IMR-90 (cell line): ENCODE measurements around the gene THBS4. TPM values are rescaled to one million over a fixed set of nuclear protein-coding genes. Genes with fewer than 3 reads are reported as not detected.
"Not testable (repeated sequence)": the region's sequence is repeated elsewhere in the genome, so short reads cannot be mapped to it uniquely, and the experiment has no call there.

Experiments used
- ATAC-seq: fragments of 200-7000 bp; cut with Tn5 transposase; 2 replicates; pipeline ENCODE4 v1.9.1; 2020; ENCODE audit warnings: low read depth, mild to moderate bottlenecking, moderate library complexity
- BruUV-seq: library from RNA; stranded (reverse); fragments of 400-500 nt; replicated peaks from 2 replicates; lab custom pipeline; 2021; lab: Mats Ljungman, UMichigan
- CTCF ChIA-PET: fragments of 300-600 bp; formaldehyde crosslinking; extraction: SDS; loops from one replicate; lab custom pipeline; 2021; ENCODE audit warnings: antibody characterized with exemption; lab: Yijun Ruan, JAX
- POLR2A ChIA-PET: fragments of 300-600 bp; sonication (Branson Sonifier 250); formaldehyde crosslinking; loops from one replicate; lab custom pipeline; 2022; ENCODE audit warnings: antibody characterized with exemption; ENCODE audit not compliant: unreplicated experiment; lab: Charles Lee
- DNase-seq: peaks from one replicate; pipeline ENCODE4 v3.0.0; 2013
- H2AFZ ChIP-seq: replicated peaks from 2 replicates; pipeline ENCODE3; 2013; ENCODE audit warnings: low read length, mild to moderate bottlenecking; ENCODE audit not compliant: poor library complexity
- H2AK5ac ChIP-seq: 2 replicates; pipeline ENCODE4 v1.6.1; 2013; ENCODE audit warnings: low read depth, low read length, inconsistent platforms
- H2AK9ac ChIP-seq: replicated peaks from 2 replicates; pipeline ENCODE3; 2013; ENCODE audit warnings: mild to moderate bottlenecking, low read depth, low read length, moderate library complexity; ENCODE audit not compliant: poor library complexity
- H2BK120ac ChIP-seq: 2 replicates; pipeline ENCODE4 v1.6.1; 2013; ENCODE audit warnings: low read depth, low read length, inconsistent platforms
- H2BK15ac ChIP-seq: 3 replicates; pipeline ENCODE4 v1.6.1; 2013; ENCODE audit warnings: low read depth, low read length, inconsistent platforms
- H2BK20ac ChIP-seq: 2 replicates; pipeline ENCODE4 v1.6.1; 2013; ENCODE audit warnings: low read depth, mild to moderate bottlenecking, inconsistent platforms, low read length, moderate library complexity
- H2BK5ac ChIP-seq: 2 replicates; pipeline ENCODE4 v1.6.1; 2013; ENCODE audit warnings: mild to moderate bottlenecking, low read depth, low read length, inconsistent platforms; ENCODE audit not compliant: poor library complexity, severe bottlenecking
- H3K14ac ChIP-seq: replicated peaks from 2 replicates; pipeline ENCODE4 v1.6.1; 2013; ENCODE audit warnings: low read depth, low read length, inconsistent platforms
- H3K18ac ChIP-seq: 2 replicates; pipeline ENCODE4 v1.6.1; 2013; ENCODE audit warnings: low read depth, low read length, control low read depth
- H3K23ac ChIP-seq: 2 replicates; pipeline ENCODE4 v1.6.1; 2013; ENCODE audit warnings: low read depth, low read length, inconsistent platforms
- H3K27ac ChIP-seq: 2 replicates; pipeline ENCODE4 v1.5.1; 2013; ENCODE audit warnings: mild to moderate bottlenecking, control low read depth, low read length; ENCODE audit not compliant: insufficient read depth
- H3K27me3 ChIP-seq: 2 replicates; pipeline ENCODE4 v1.6.1; 2013; ENCODE audit warnings: low read length; ENCODE audit not compliant: control insufficient read depth, insufficient read depth
- H3K36me3 ChIP-seq: 2 replicates; pipeline ENCODE4 v1.6.1; 2013; ENCODE audit warnings: low read length, mixed read lengths; ENCODE audit not compliant: control insufficient read depth, insufficient read depth
- H3K4ac ChIP-seq: 2 replicates; pipeline ENCODE4 v1.6.1; 2013; ENCODE audit warnings: low read depth, low read length, inconsistent platforms
- H3K4me1 ChIP-seq: 2 replicates; pipeline ENCODE4 v1.6.1; 2013; ENCODE audit warnings: low read length, mixed read lengths; ENCODE audit not compliant: control insufficient read depth, insufficient read depth
- H3K4me2 ChIP-seq: 2 replicates; pipeline ENCODE4 v1.6.1; 2013; ENCODE audit warnings: low read depth, mild to moderate bottlenecking, control low read depth, low read length, moderate library complexity
- H3K4me3 ChIP-seq: 2 replicates; pipeline ENCODE4 v1.5.1; 2013; ENCODE audit warnings: low read depth, mild to moderate bottlenecking, control low read depth, low read length, moderate library complexity; ENCODE audit not compliant: insufficient read depth
- H3K56ac ChIP-seq: 2 replicates; pipeline ENCODE4 v1.6.1; 2013; ENCODE audit warnings: low read length, inconsistent platforms; ENCODE audit not compliant: insufficient read depth; ENCODE audit errors: extremely low read depth
- H3K79me1 ChIP-seq, 2 experiments: 2 replicates each; pipeline ENCODE4 v1.6.1; 2013; ENCODE audit warnings: low read length in 2 of 2, inconsistent platforms in 1 of 2, low read depth in 1 of 2
- H3K9ac ChIP-seq: 2 replicates; pipeline ENCODE4 v1.6.1; 2013; ENCODE audit warnings: low read depth, low read length, control low read depth
- H3K9me1 ChIP-seq: 2 replicates; pipeline ENCODE4 v1.6.1; 2013; ENCODE audit warnings: low read length, inconsistent platforms; ENCODE audit not compliant: insufficient read depth
- H3K9me3 ChIP-seq: 2 replicates; pipeline ENCODE4 v1.6.1; 2013; ENCODE audit warnings: low read length; ENCODE audit not compliant: control insufficient read depth, insufficient read depth
- H4K20me1 ChIP-seq: 2 replicates; pipeline ENCODE4 v1.6.1; 2013; ENCODE audit warnings: low read length, inconsistent platforms; ENCODE audit not compliant: insufficient read depth
- H4K5ac ChIP-seq: 2 replicates; pipeline ENCODE4 v1.6.1; 2013; ENCODE audit warnings: mild to moderate bottlenecking, low read depth, low read length, control low read depth
- H4K8ac ChIP-seq, 2 experiments: 2 replicates each; pipeline ENCODE4 v1.6.1; 2013; ENCODE audit warnings: low read depth in 2 of 2, low read length in 2 of 2, control low read depth in 1 of 2, inconsistent platforms in 1 of 2
- H4K91ac ChIP-seq: 2 replicates; pipeline ENCODE4 v1.6.1; 2013; ENCODE audit warnings: low read depth, low read length, inconsistent platforms; ENCODE audit not compliant: insufficient read depth
- FOS ChIP-seq: fragments of 150-350 bp; IDR thresholded peaks from 2 replicates; pipeline ENCODE4 v1.6.1; 2016; ENCODE audit warnings: low read depth, low read length
- NFE2L2 ChIP-seq: fragments of 150-350 bp; IDR thresholded peaks from 2 replicates; pipeline ENCODE4 v1.6.1; 2016; ENCODE audit warnings: low read depth, mild to moderate bottlenecking, low read length
- RAD21 ChIP-seq: IDR thresholded peaks from 2 replicates; pipeline ENCODE4 v1.6.1; 2012; ENCODE audit warnings: low read length, improper control_type of control experiment
- RCOR1 ChIP-seq: IDR thresholded peaks from 2 replicates; pipeline ENCODE4 v1.6.1; 2012; ENCODE audit warnings: mild to moderate bottlenecking, low read length, improper control_type of control experiment; ENCODE audit not compliant: insufficient replicate concordance
- RFX5 ChIP-seq: IDR thresholded peaks from 2 replicates; pipeline ENCODE4 v1.8.0; 2012; ENCODE audit warnings: low read depth, mild to moderate bottlenecking, low read length, moderate library complexity
- WGBS, 2 experiments: methylation state at CpG; one replicate each; pipeline versions ENCODE4 v1.1.5 to v1.1.7; 2013; ENCODE audit warnings: missing lambda C conversion rate in 2 of 2; ENCODE audit not compliant: insufficient read length in 1 of 2; ENCODE audit errors: extremely low coverage in 2 of 2; 5-methylcytosine and 5-hydroxymethylcytosine counted together
- dilution Hi-C: fragments of 300-500 bp; cut with HindIII; formaldehyde crosslinking; loops from one replicate; pipeline ENCODE4 v1.14.3; 2018; ENCODE audit warnings: low sequenced_read_pairs; ENCODE audit not compliant: unreplicated experiment
- in situ Hi-C: fragments of 300-500 bp; cut with MboI; formaldehyde crosslinking; loops from 3 replicates; pipeline ENCODE4 v1.14.3; 2019; ENCODE audit warnings: low sequenced_read_pairs, inconsistent platforms, mixed read lengths
- intact Hi-C: fragments of 100-400 bp; cut with micrococcal nuclease; formaldehyde crosslinking; loops from 2 replicates; pipeline ENCODE4 v1.10.0; 2022
- polyA plus RNA-seq, 3 experiments: library from polyadenylated mRNA; depleted of rRNA; stranded (reverse); fragments of >200 nt; gene quantifications; 2 replicates each; pipeline ENCODE4 v1.2.3, GENCODE V29; 2012; ENCODE audit warnings: low replicate concordance in 1 of 3
- total RNA-seq: library from RNA; depleted of rRNA; stranded (reverse); fragments of >200 nt; gene quantifications from 2 replicates; pipeline ENCODE4 v1.2.3, GENCODE V29; 2012

THBS4 gene
- total and polyA plus RNA-seq, 2 of the 4 experiments (the other 2 are of a cell fraction), result 0.90 to 0.92 TPM

- H3K4ac ChIP-seq, result no peak overlapping the region
- H2BK15ac ChIP-seq, result no peak overlapping the region
- no peak overlapping the region for H3K23ac ChIP-seq
- H3K27ac ChIP-seq, result no peak overlapping the region
- no peak overlapping the region for H3K9ac ChIP-seq
- H2AK5ac ChIP-seq, result no peak overlapping the region
- no peaks in the 10 kb centered on the region for H3K9me1 ChIP-seq
- no peak overlapping the region for H3K4me2 ChIP-seq
- H3K79me1 ChIP-seq, result no peaks in the 10 kb centered on the region
- DNase-seq (no peak), ATAC-seq (peak; percentile 29; the same call in 1 of the 2 replicates)
- intact Hi-C loops (no loop called here), dilution Hi-C loops (no loop called here), in situ Hi-C loops (no loop called here)
- H2BK120ac ChIP-seq, result no peak overlapping the region
- no peaks in the 10 kb centered on the region for H3K36me3 ChIP-seq
- peaks cover 15% of the 10 kb centered on the region for H3K27me3 ChIP-seq
- H2AK9ac ChIP-seq, result no peak overlapping the region
- POLR2A ChIA-PET, result no interaction called here
- no peak overlapping the region for H3K14ac ChIP-seq
- no peak overlapping the region for H4K8ac ChIP-seq
- no peak overlapping the region for H3K4me3 ChIP-seq
- no peak overlapping the region for H4K91ac ChIP-seq
- no peak overlapping the region for H4K5ac ChIP-seq
- H2BK5ac ChIP-seq, result no peak overlapping the region
- no peaks in the 10 kb centered on the region for H4K20me1 ChIP-seq
- CTCF ChIA-PET, result no interaction called here
- no peak overlapping the region for H3K56ac ChIP-seq
- no peak overlapping the region for H2AFZ ChIP-seq
- H3K9me3 ChIP-seq, result no peaks in the 10 kb centered on the region
- WGBS, 2 experiments, result 50% methylated on average over 2 of the region's 9 CpGs; no CpG with 5 or more reads in 1 of the 2 experiments
- no peak overlapping the region for H2BK20ac ChIP-seq
- no TSS peak for BruUV-seq
- H3K18ac ChIP-seq, result no peak overlapping the region
- TF ChIP-seq NFE2L2 (no peak), RFX5 (no peak), RAD21 (no peak), FOS (no peak), RCOR1 (no peak)
- H3K4me1 ChIP-seq, result no peaks in the 10 kb centered on the region
These were observed 74.7 kb downstream of the THBS4 start for GRCh38 chr5:80109646-80110478.

- H2BK15ac ChIP-seq, H3K27me3 ChIP-seq, H3K36me3 ChIP-seq, POLR2A ChIA-PET, H3K9me1 ChIP-seq, H2AK9ac ChIP-seq, H3K79me1 ChIP-seq, intact Hi-C loops, H4K5ac ChIP-seq, dilution Hi-C loops, H3K4me3 ChIP-seq, CTCF ChIA-PET, H4K8ac ChIP-seq, DNase-seq, BruUV-seq, H2BK120ac ChIP-seq, H2BK5ac ChIP-seq, H3K4me1 ChIP-seq, H2BK20ac ChIP-seq, H3K56ac ChIP-seq, in situ Hi-C loops, ATAC-seq, H3K9ac ChIP-seq, H3K4ac ChIP-seq, H2AK5ac ChIP-seq, H3K18ac ChIP-seq, H4K91ac ChIP-seq, H3K14ac ChIP-seq, H3K9me3 ChIP-seq, H3K23ac ChIP-seq, H3K27ac ChIP-seq, H3K4me2 ChIP-seq, H2AFZ ChIP-seq, H4K20me1 ChIP-seq: not testable (repeated sequence)
- 13% methylated on average over 2 of the region's 5 CpGs; no CpG with 5 or more reads in 1 of the 2 experiments for WGBS, 2 experiments
These were observed 76.3 kb downstream of the THBS4 start for GRCh38 chr5:80111376-80111990.
